Measurements from ENCODE around the gene PSTK. TPM values are rescaled to one million over a fixed set of nuclear protein-coding genes. Genes with fewer than 3 reads are reported as not detected.

Gene PSTK
- total and polyA plus RNA-seq, 11 donors: 0.97 to 3.9 (median 2.0) TPM

DNA sequence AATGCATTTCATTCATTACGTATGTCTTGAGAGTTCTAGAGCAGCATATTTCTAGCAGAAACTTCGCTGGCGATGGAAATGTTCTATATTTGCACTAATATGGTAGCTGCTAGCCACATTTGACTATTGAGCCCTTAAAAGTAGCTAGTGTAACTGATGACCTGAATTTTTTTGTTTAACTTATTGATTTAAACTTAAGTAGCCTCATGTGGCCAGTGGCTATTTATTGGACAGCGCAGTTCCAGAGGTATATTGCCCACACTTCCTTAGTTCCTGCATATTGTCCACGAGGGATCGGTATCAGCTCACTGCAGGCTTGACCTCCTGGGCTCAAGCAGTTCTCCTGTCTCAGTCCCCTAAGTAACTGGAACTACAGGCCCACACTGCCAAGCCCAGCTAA is 3.7 kb downstream of the PSTK start:
- Histone ChIP-seq H3K9me3 (no peaks in the 10 kb centered on the region), H3K27ac (no peak overlapping the region), H3K27me3 (no peaks in the 10 kb centered on the region), H3K36me3 (peaks cover 0 to 24% (median 6%) of the 10 kb centered on the region in 9 donors), H3K4me1 (peaks cover 0 to 13% (median 6%) of the 10 kb centered on the region in 12 donors), H3K4me3 (no peak overlapping the region)
- DNase-seq (no peak), ATAC-seq (no peak)
- intact Hi-C loops (cut with DNase I): loop anchor here in 1 of 10 donors (10.0 kb wide), 1 partner anchor 609 kb away; the partner anchor contains the start of gene PLEKHA1
- 96 to 98% (median 97%) methylated on average over 6 of the region's 6 CpGs for WGBS, 4 donors
- TF ChIP-seq, protein P1, sequence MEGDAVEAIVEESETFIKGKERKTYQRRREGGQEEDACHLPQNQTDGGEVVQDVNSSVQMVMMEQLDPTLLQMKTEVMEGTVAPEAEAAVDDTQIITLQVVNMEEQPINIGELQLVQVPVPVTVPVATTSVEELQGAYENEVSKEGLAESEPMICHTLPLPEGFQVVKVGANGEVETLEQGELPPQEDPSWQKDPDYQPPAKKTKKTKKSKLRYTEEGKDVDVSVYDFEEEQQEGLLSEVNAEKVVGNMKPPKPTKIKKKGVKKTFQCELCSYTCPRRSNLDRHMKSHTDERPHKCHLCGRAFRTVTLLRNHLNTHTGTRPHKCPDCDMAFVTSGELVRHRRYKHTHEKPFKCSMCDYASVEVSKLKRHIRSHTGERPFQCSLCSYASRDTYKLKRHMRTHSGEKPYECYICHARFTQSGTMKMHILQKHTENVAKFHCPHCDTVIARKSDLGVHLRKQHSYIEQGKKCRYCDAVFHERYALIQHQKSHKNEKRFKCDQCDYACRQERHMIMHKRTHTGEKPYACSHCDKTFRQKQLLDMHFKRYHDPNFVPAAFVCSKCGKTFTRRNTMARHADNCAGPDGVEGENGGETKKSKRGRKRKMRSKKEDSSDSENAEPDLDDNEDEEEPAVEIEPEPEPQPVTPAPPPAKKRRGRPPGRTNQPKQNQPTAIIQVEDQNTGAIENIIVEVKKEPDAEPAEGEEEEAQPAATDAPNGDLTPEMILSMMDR (IDR thresholded peaks at IDR 0.05): no peak
- no peak for TF ChIP-seq POLR2A (IDR thresholded peaks at IDR 0.05)

- intact Hi-C loops (cut with DNase I): loop anchor here in 1 of 10 donors (10.0 kb wide), 1 partner anchor 610 kb away; the partner anchor contains the start of gene PLEKHA1
- TF ChIP-seq, protein P1 (IDR thresholded peaks at IDR 0.05): no peak
- no peak for TF ChIP-seq POLR2A (IDR thresholded peaks at IDR 0.05)
- Histone ChIP-seq H3K27me3 (no peaks in the 10 kb centered on the region), H3K9me3 (no peaks in the 10 kb centered on the region), H3K4me3 (no peak overlapping the region), H3K4me1 (peaks cover 0 to 9% (median 3%) of the 10 kb centered on the region in 12 donors), H3K27ac (no peak overlapping the region), H3K36me3 (peaks cover 0 to 27% (median 9%) of the 10 kb centered on the region in 9 donors)
- 98 to 100% (median 99%) methylated on average over 2 of the region's 2 CpGs for WGBS, 4 donors
- DNase-seq (no peak), ATAC-seq (no peak)
Observed at GRCh38 chr10:122984708-122985107, 4.5 kb downstream of the PSTK start.

DNA sequence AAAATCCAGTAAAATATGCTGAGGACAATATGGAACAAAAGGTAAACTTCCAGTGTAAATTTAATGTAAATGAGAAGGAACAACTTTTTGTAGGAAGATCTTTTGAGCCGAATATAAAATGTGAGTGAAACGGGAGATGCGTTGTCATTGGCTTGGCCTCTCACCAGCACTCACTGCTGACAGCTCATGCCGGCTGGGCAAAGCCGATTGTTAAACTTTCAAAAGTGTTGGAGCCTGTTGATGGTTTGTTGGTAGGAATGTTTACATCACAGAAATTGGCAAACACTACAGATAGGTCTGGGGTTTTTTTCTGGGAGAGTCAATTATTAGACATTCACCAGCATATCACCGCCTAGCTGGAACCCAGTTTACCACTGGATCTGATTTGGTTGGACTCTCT is 6.1 kb downstream of the PSTK start:
- Histone ChIP-seq H3K4me1 (no peaks in the 10 kb centered on the region), H3K4me3 (no peak overlapping the region), H3K27ac (no peak overlapping the region), H3K27me3 (no peaks in the 10 kb centered on the region), H3K9me3 (no peaks in the 10 kb centered on the region), H3K36me3 (peaks cover 0 to 43% (median 11%) of the 10 kb centered on the region in 9 donors)
- DNase-seq: no peak
- intact Hi-C loops (cut with DNase I): loop anchor here in 1 of 10 donors (10.0 kb wide), 1 partner anchor 612 kb away; the partner anchor contains the start of gene PLEKHA1
- TF ChIP-seq POLR2A (IDR thresholded peaks at IDR 0.05): no peak
- TF ChIP-seq, protein P1 (IDR thresholded peaks at IDR 0.05): no peak
- 87 to 91% (median 90%) methylated on average over 6 of the region's 6 CpGs for WGBS, 4 donors
- ATAC-seq: no peak

- ATAC-seq: no peak
Observed at GRCh38 chr10:122988501-122988900, 8.3 kb downstream of the PSTK start.

More at GRCh38 chr10:122988501-122988900, 8.3 kb downstream of the PSTK start:
- H3K27ac ChIP-seq: no peak overlapping the region
- WGBS, 4 donors: 50 to 67% (median 53%) methylated on average over 2 of the region's 2 CpGs
- no peak overlapping the region for H3K4me3 ChIP-seq
- H3K4me1 ChIP-seq: no peaks in the 10 kb centered on the region
- H3K27me3 ChIP-seq: no peaks in the 10 kb centered on the region
- intact Hi-C loops (cut with DNase I): loop anchor here in 1 of 10 donors (10.0 kb wide), 1 partner anchor 614 kb away; the partner anchor contains the start of gene PLEKHA1
- H3K9me3 ChIP-seq: no peaks in the 10 kb centered on the region
- no peak for DNase-seq
- peaks cover 0 to 62% (median 26%) of the 10 kb centered on the region in 9 donors for H3K36me3 ChIP-seq
- TF ChIP-seq, protein P1 (IDR thresholded peaks at IDR 0.05): no peak
- no peak for TF ChIP-seq POLR2A (IDR thresholded peaks at IDR 0.05)
